Activated B cell treated with CpG ODN at 0.5 μM for 24 hours (primary cell): ENCODE data around the gene SIGLEC11. TPM values are rescaled to one million over a fixed set of nuclear protein-coding genes. Genes with fewer than 3 reads are reported as not detected.

Experiments used
- ATAC-seq: fragments of 200-7000 bp; cut with Tn5 transposase; one replicate; pipeline ENCODE4 v1.10.0; 2021; ENCODE audit warnings: low read depth, mild to moderate bottlenecking, moderate library complexity
- CTCF ChIA-PET: fragments of 350-600 bp; sonication (Branson Sonifier 250); formaldehyde crosslinking; loops from one replicate; lab custom pipeline; 2021; ENCODE audit warnings: antibody characterized with exemption; lab: Charles Lee
- POLR2A ChIA-PET: fragments of 350-600 bp; sonication (Branson Sonifier 250); formaldehyde crosslinking; loops from one replicate; lab custom pipeline; 2021; ENCODE audit warnings: antibody characterized with exemption; lab: Charles Lee
- DNase-seq: peaks from one replicate; pipeline ENCODE4 v3.0.0; 2022
- H3K27ac Mint-ChIP-seq: one replicate; pipeline ENCODE4 v1.8.0; 2020; ENCODE audit warnings: mixed read lengths
- H3K27me3 Mint-ChIP-seq: one replicate; pipeline ENCODE4 v1.8.0; 2021; ENCODE audit warnings: mixed read lengths
- H3K36me3 Mint-ChIP-seq: one replicate; pipeline ENCODE4 v1.8.0; 2021; ENCODE audit warnings: low read depth, mixed read lengths
- H3K4me1 Mint-ChIP-seq: one replicate; pipeline ENCODE4 v1.8.0; 2021; ENCODE audit warnings: mixed read lengths
- H3K4me3 Mint-ChIP-seq: one replicate; pipeline ENCODE4 v1.8.0; 2020; ENCODE audit warnings: mild to moderate bottlenecking, mixed read lengths
- H3K9me3 Mint-ChIP-seq: one replicate; pipeline ENCODE4 v1.8.0; 2020; ENCODE audit warnings: mixed read lengths
- intact Hi-C: fragments of 100-400 bp; cut with micrococcal nuclease; formaldehyde crosslinking; loops from one replicate; pipeline ENCODE4 v1.15.1; 2024
- total RNA-seq: library from RNA; stranded (reverse); gene quantifications from 2 replicates; pipeline ENCODE4 v1.2.3, GENCODE V29; 2022
- TF ChIP-seq, protein P1 (sequence below): fragments of 200-600 bp; IDR thresholded peaks from one replicate; pipeline ENCODE4 v1.8.0; 2022; ENCODE audit warnings: antibody characterized with exemption, mild to moderate bottlenecking

Gene SIGLEC11
- total RNA-seq, 1 donor from 2014 or later = not detected

GRCh38 chr19:50003810-50004419 is 42.9 kb upstream of the SIGLEC11 start:
- no peak for DNase-seq
- no peaks in the 10 kb centered on the region for H3K9me3 Mint-ChIP-seq
- peaks cover 82% of the 10 kb centered on the region for H3K36me3 Mint-ChIP-seq
- H3K4me1 Mint-ChIP-seq = peaks cover 3% of the 10 kb centered on the region
- POLR2A ChIA-PET = interaction anchor here (0.7 kb wide), 1 partner anchor 92 kb away, joined by 3 read pairs; no protein-coding TSS in a partner anchor
- CTCF ChIA-PET = no interaction called here
- H3K27ac Mint-ChIP-seq = no peak overlapping the region
- no peaks in the 10 kb centered on the region for H3K27me3 Mint-ChIP-seq
- H3K4me3 Mint-ChIP-seq = no peak overlapping the region
- TF ChIP-seq, protein P1, sequence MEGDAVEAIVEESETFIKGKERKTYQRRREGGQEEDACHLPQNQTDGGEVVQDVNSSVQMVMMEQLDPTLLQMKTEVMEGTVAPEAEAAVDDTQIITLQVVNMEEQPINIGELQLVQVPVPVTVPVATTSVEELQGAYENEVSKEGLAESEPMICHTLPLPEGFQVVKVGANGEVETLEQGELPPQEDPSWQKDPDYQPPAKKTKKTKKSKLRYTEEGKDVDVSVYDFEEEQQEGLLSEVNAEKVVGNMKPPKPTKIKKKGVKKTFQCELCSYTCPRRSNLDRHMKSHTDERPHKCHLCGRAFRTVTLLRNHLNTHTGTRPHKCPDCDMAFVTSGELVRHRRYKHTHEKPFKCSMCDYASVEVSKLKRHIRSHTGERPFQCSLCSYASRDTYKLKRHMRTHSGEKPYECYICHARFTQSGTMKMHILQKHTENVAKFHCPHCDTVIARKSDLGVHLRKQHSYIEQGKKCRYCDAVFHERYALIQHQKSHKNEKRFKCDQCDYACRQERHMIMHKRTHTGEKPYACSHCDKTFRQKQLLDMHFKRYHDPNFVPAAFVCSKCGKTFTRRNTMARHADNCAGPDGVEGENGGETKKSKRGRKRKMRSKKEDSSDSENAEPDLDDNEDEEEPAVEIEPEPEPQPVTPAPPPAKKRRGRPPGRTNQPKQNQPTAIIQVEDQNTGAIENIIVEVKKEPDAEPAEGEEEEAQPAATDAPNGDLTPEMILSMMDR = no peak
- intact Hi-C loops = no loop called here
- ATAC-seq = peak; percentile 50

- DNase-seq (no peak), ATAC-seq (no peak)
- no peaks in the 10 kb centered on the region for H3K9me3 Mint-ChIP-seq
These were observed 42.3 kb upstream of the SIGLEC11 start for GRCh38 chr19:50003254-50003788.

GRCh38 chr19:50002386-50002960 is 41.5 kb upstream of the SIGLEC11 start:
- Mint-ChIP-seq H3K36me3 (peaks cover 78% of the 10 kb centered on the region), H3K4me1 (peaks cover 3% of the 10 kb centered on the region), H3K4me3 (no peak overlapping the region), H3K27me3 (no peaks in the 10 kb centered on the region), H3K27ac (no peak overlapping the region), H3K9me3 (no peaks in the 10 kb centered on the region)
- intact Hi-C loops = no loop called here
- ATAC-seq = no peak
- no peak for DNase-seq
- ChIA-PET POLR2A (no interaction called here), CTCF (no interaction called here)
- TF ChIP-seq, protein P1 = no peak

More at GRCh38 chr19:50003254-50003788, 42.3 kb upstream of the SIGLEC11 start:
- ChIA-PET POLR2A (no interaction called here), CTCF (no interaction called here)
- TF ChIP-seq, protein P1 = no peak
- Mint-ChIP-seq H3K27ac (no peak overlapping the region), H3K27me3 (no peaks in the 10 kb centered on the region), H3K36me3 (peaks cover 79% of the 10 kb centered on the region), H3K4me3 (no peak overlapping the region), H3K4me1 (peaks cover 3% of the 10 kb centered on the region)
- intact Hi-C loops = no loop called here

DNA sequence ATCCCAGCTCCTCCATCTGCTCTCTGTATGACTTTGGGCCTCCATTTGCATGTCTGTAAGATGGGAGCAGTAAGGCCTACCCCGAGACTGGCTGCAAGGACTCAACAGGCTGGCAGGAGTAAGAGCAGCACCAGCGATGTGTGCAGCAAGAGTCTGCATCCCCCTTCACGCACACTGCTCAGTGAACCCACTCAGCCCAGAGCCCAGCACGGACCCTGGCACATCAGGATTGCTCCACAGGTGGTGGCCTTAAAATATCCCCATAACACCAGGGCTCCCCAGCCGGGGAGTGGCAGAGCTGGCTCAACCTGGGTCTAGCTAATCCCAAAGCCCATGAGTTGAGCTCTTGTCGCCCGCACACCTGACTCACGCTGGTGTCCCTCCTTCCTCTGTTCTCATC is 40.8 kb upstream of the SIGLEC11 start:
- ChIA-PET POLR2A (no interaction called here), CTCF (no interaction called here)
- Mint-ChIP-seq H3K4me3 (no peak overlapping the region), H3K27ac (no peak overlapping the region), H3K4me1 (peaks cover 3% of the 10 kb centered on the region), H3K36me3 (peaks cover 77% of the 10 kb centered on the region), H3K27me3 (no peaks in the 10 kb centered on the region), H3K9me3 (no peaks in the 10 kb centered on the region)
- DNase-seq (no peak), ATAC-seq (no peak)
- intact Hi-C loops = no loop called here
- TF ChIP-seq, protein P1 = no peak

- H3K36me3 Mint-ChIP-seq = peaks cover 79% of the 10 kb centered on the region
- TF ChIP-seq, protein P1 = no peak
- no peaks in the 10 kb centered on the region for H3K27me3 Mint-ChIP-seq
- intact Hi-C loops = no loop called here
- H3K4me3 Mint-ChIP-seq = no peak overlapping the region
- no peak for ATAC-seq
- CTCF ChIA-PET = no interaction called here
- no peak overlapping the region for H3K27ac Mint-ChIP-seq
- H3K4me1 Mint-ChIP-seq = peaks cover 3% of the 10 kb centered on the region
- H3K9me3 Mint-ChIP-seq = no peaks in the 10 kb centered on the region
- POLR2A ChIA-PET = no interaction called here
- no peak for DNase-seq
These were observed 40.0 kb upstream of the SIGLEC11 start for GRCh38 chr19:50000841-50001557.
